ENCODE measurements around the gene SEC14L3. TPM values are rescaled to one million over a fixed set of nuclear protein-coding genes. Genes with fewer than 3 reads are reported as not detected.
A peak's percentile ranks its signal among the peaks of the same experiment; 100 is the strongest.

Gene SEC14L3
- total RNA-seq, 2 experiments from 2014 or later, result not detected

- H3K36me3 Mint-ChIP-seq, result peaks cover 24% of the 10 kb centered on the region
- ATAC-seq (no peak), DNase-seq (no peak)
- H3K4me3 Mint-ChIP-seq, result no peak overlapping the region
- peaks cover 24% of the 10 kb centered on the region for H3K4me1 Mint-ChIP-seq
- H3K9me3 Mint-ChIP-seq (ENCODE audit: low read depth), result peaks cover 6% of the 10 kb centered on the region
- CTCF ChIA-PET, result interaction anchor here (1.4 to 8.5 kb wide), 2 partner anchors 7 to 9 kb away, joined by 3 to 71 read pairs; partner anchors contain the start of gene MTFP1
- no peaks in the 10 kb centered on the region for H3K27me3 Mint-ChIP-seq
- H3K27ac Mint-ChIP-seq, result no peak overlapping the region
Measured at GRCh38 chr22:30432520-30432919, 39.3 kb downstream of the SEC14L3 start.

DNA sequence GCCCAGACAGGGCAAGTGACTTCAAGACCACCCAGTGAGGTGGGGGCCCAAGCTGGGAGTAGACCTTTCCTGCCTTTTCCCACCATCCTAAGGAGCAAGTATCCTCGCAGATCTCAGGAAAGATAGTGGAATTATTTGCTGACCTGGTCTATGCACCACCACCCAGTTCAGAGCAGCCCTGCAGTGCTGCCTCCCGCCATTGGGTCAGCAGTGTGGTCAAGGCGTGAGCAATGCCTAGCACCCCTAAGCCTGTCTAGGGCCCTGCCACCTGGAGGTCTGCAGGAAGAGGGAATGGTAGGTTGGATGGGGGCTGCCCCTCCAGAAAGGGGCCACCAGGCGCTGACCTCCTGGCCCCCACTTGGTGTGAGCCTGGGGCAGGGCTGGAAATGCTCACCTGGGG is 39.7 kb downstream of the SEC14L3 start:
- H3K27ac Mint-ChIP-seq, result no peak overlapping the region

GRCh38 chr22:30430933-30431332 is 40.9 kb downstream of the SEC14L3 start:
- DNase-seq (no peak), ATAC-seq (no peak)
- Mint-ChIP-seq H3K27ac (no peak overlapping the region), H3K4me3 (no peak overlapping the region), H3K9me3 (ENCODE audit: low read depth) (peaks cover 4% of the 10 kb centered on the region), H3K27me3 (no peaks in the 10 kb centered on the region), H3K36me3 (peaks cover 37% of the 10 kb centered on the region), H3K4me1 (peaks cover 37% of the 10 kb centered on the region)
- CTCF ChIA-PET, result interaction anchor here (1.1 to 1.5 kb wide), 2 partner anchors 9 to 39 kb away, joined by 3 to 4 read pairs; no protein-coding TSS in a partner anchor

More for the DNA sequence above, 39.7 kb downstream of the SEC14L3 start:
- Mint-ChIP-seq H3K9me3 (ENCODE audit: low read depth) (peaks cover 6% of the 10 kb centered on the region), H3K4me1 (peaks cover 28% of the 10 kb centered on the region), H3K27me3 (no peaks in the 10 kb centered on the region), H3K4me3 (no peak overlapping the region), H3K36me3 (peaks cover 28% of the 10 kb centered on the region)
- ATAC-seq (no peak), DNase-seq (no peak)
- CTCF ChIA-PET, result interaction anchor here (0.9 to 8.5 kb wide), 3 partner anchors 7 to 13 kb away, joined by 3 to 71 read pairs (median 3); partner anchors contain the start of gene MTFP1

- no peak for DNase-seq
- CTCF ChIA-PET, result interaction anchor here (1.2 to 1.5 kb wide), 2 partner anchors 8 to 39 kb away, joined by 3 to 4 read pairs; no protein-coding TSS in a partner anchor
- peaks cover 32% of the 10 kb centered on the region for H3K4me1 Mint-ChIP-seq
- H3K27me3 Mint-ChIP-seq, result no peaks in the 10 kb centered on the region
- peaks cover 28% of the 10 kb centered on the region for H3K36me3 Mint-ChIP-seq
- no peaks in the 10 kb centered on the region for H3K9me3 Mint-ChIP-seq (ENCODE audit: low read depth)
- no peak for ATAC-seq
- H3K4me3 Mint-ChIP-seq, result no peak overlapping the region
- no peak overlapping the region for H3K27ac Mint-ChIP-seq
Measured at GRCh38 chr22:30429887-30430286, 41.9 kb downstream of the SEC14L3 start.

GRCh38 chr22:30427871-30428270 is 43.9 kb downstream of the SEC14L3 start:
- H3K4me3 Mint-ChIP-seq, result no peak overlapping the region
- ATAC-seq (no peak), DNase-seq (no peak)
- H3K27me3 Mint-ChIP-seq, result no peaks in the 10 kb centered on the region
- H3K4me1 Mint-ChIP-seq, result peaks cover 28% of the 10 kb centered on the region
- H3K27ac Mint-ChIP-seq, result no peak overlapping the region
- no peaks in the 10 kb centered on the region for H3K9me3 Mint-ChIP-seq (ENCODE audit: low read depth)
- CTCF ChIA-PET, result interaction anchor here (0.7 to 1.8 kb wide), 4 partner anchors 17 to 140 kb away, joined by 3 to 5 read pairs (median 3); no protein-coding TSS in a partner anchor
- H3K36me3 Mint-ChIP-seq, result peaks cover 25% of the 10 kb centered on the region

DNA sequence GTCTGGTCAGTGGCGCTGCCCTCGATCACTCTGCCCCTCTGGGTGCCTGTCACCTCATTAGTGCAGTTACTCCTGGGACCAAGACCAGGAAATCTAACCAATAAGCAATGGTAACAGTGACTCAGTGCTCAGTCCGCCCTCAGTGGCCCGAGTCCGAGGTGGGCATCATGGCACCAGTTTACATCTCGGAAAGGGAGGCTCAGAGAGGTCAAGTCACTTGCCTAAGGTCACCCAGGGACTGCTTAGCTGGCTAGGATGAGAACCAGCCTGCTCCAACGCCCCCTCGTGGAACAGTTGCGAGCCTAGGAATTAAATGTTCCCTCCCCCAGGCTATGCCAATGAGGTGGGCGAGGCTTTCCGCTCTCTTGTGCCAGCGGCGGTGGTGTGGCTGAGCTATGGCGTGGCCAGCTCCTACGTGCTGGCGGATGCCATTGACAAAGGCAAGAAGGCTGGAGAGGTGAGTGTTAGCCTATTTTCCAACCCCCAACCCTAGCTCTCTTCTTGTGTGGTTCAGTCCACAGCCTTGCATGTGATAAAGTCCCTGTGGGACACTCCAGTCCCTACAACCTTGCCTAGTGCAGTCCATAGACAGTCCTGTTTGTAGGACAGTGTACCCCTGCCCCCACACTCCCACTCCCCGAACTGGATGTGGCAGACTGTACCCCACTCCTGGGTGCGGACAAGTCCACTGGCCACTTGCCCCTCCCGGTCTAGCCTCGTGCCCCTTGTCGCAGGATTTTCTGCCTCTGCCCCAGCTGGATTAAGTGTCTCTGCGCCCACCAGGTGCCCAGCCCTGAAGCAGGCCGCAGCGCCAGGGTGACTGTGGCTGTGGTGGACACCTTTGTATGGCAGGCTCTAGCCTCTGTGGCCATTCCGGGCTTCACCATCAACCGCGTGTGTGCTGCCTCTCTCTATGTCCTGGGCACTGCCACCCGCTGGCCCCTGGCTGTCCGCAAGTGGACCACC is 45.1 kb downstream of the SEC14L3 start:
- H3K27me3 Mint-ChIP-seq, result no peaks in the 10 kb centered on the region
- peak; percentile 34 for ATAC-seq
- peak; percentile 93 for DNase-seq
- CTCF ChIA-PET, result interaction anchor here (0.8 to 6.9 kb wide), 13 partner anchors 10 to 165 kb away, joined by 3 to 79 read pairs (median 6); partner anchors contain the start of genes CASTOR1, RNF215 and SEC14L2
- peaks cover 40% of the 10 kb centered on the region for H3K4me1 Mint-ChIP-seq
- H3K9me3 Mint-ChIP-seq (ENCODE audit: low read depth), result no peaks in the 10 kb centered on the region
- H3K4me3 Mint-ChIP-seq, result peak overlapping the region; percentile 96
- peaks cover 32% of the 10 kb centered on the region for H3K36me3 Mint-ChIP-seq
- peak overlapping the region; percentile 96 for H3K27ac Mint-ChIP-seq

- Mint-ChIP-seq H3K4me3 (peak within 1 kb of the TSS; percentile 96), H3K27ac (peak within 1 kb of the TSS; percentile 96), H3K36me3 (peaks cover 36% of the 10 kb centered on the region), H3K27me3 (no peaks in the 10 kb centered on the region), H3K4me1 (peaks cover 47% of the 10 kb centered on the region), H3K9me3 (ENCODE audit: low read depth) (no peaks in the 10 kb centered on the region)
- CTCF ChIA-PET, result interaction anchor here (0.8 to 6.9 kb wide), 16 partner anchors 11 to 164 kb away, joined by 3 to 79 read pairs (median 8); partner anchors contain the start of genes CASTOR1, RNF215 and SEC14L2
- ATAC-seq, result peak; percentile 6
- peak; percentile 59 for DNase-seq
Measured at GRCh38 chr22:30425616-30426387, 46.0 kb downstream of the SEC14L3 start, which contains the start of gene MTFP1. TSS of gene MTFP1 (plus strand) at chr22:30425768. CDS start at chr22:30425880, 112 bp downstream.

- Mint-ChIP-seq H3K27me3 (no peaks in the 10 kb centered on the region), H3K27ac (peak overlapping the region; percentile 96), H3K4me1 (peaks cover 52% of the 10 kb centered on the region), H3K36me3 (peaks cover 36% of the 10 kb centered on the region), H3K9me3 (ENCODE audit: low read depth) (no peaks in the 10 kb centered on the region), H3K4me3 (peak overlapping the region; percentile 96)
- DNase-seq (no peak), ATAC-seq (no peak)
- CTCF ChIA-PET, result interaction anchor here (1.6 to 6.9 kb wide), 10 partner anchors 11 to 162 kb away, joined by 4 to 79 read pairs (median 15); partner anchors contain the start of genes CASTOR1, RNF215 and SEC14L2
Measured at GRCh38 chr22:30425327-30425615, 46.5 kb downstream of the SEC14L3 start.

- peak overlapping the region; percentile 96 for H3K27ac Mint-ChIP-seq
- peaks cover 33% of the 10 kb centered on the region for H3K36me3 Mint-ChIP-seq
- ATAC-seq (no peak), DNase-seq (peak; percentile 59)
- H3K27me3 Mint-ChIP-seq, result no peaks in the 10 kb centered on the region
- H3K4me3 Mint-ChIP-seq, result peak overlapping the region; percentile 96
- no peaks in the 10 kb centered on the region for H3K9me3 Mint-ChIP-seq (ENCODE audit: low read depth)
- peaks cover 54% of the 10 kb centered on the region for H3K4me1 Mint-ChIP-seq
- CTCF ChIA-PET, result interaction anchor here (0.9 to 6.9 kb wide), 15 partner anchors 11 to 181 kb away, joined by 3 to 79 read pairs (median 10); partner anchors contain the start of genes CASTOR1, CCDC157, RNF215 and SEC14L2
Measured at GRCh38 chr22:30424534-30425326, 47.1 kb downstream of the SEC14L3 start.

- no peaks in the 10 kb centered on the region for H3K9me3 Mint-ChIP-seq (ENCODE audit: low read depth)
Measured at GRCh38 chr22:30423959-30424533, 47.8 kb downstream of the SEC14L3 start.

GRCh38 chr22:30423301-30423958 is 48.4 kb downstream of the SEC14L3 start:
- Mint-ChIP-seq H3K27ac (peak overlapping the region; percentile 96), H3K27me3 (no peaks in the 10 kb centered on the region), H3K4me3 (peak overlapping the region; percentile 96), H3K4me1 (peaks cover 54% of the 10 kb centered on the region), H3K9me3 (ENCODE audit: low read depth) (no peaks in the 10 kb centered on the region), H3K36me3 (peaks cover 33% of the 10 kb centered on the region)
- CTCF ChIA-PET, result interaction anchor here (0.9 to 6.9 kb wide), 15 partner anchors 9 to 192 kb away, joined by 3 to 79 read pairs (median 10); partner anchors contain the start of genes CASTOR1, CCDC157, RNF215 and SEC14L2
- peak; percentile 75 for DNase-seq
- peak; percentile 35 for ATAC-seq

More at GRCh38 chr22:30423959-30424533, 47.8 kb downstream of the SEC14L3 start:
- peak overlapping the region; percentile 96 for H3K4me3 Mint-ChIP-seq
- peaks cover 54% of the 10 kb centered on the region for H3K4me1 Mint-ChIP-seq
- CTCF ChIA-PET, result interaction anchor here (0.9 to 6.9 kb wide), 14 partner anchors 10 to 192 kb away, joined by 3 to 79 read pairs (median 10); partner anchors contain the start of genes CASTOR1, CCDC157, RNF215 and SEC14L2
- H3K36me3 Mint-ChIP-seq, result peaks cover 33% of the 10 kb centered on the region
- H3K27ac Mint-ChIP-seq, result peak overlapping the region; percentile 96
- H3K27me3 Mint-ChIP-seq, result no peaks in the 10 kb centered on the region
- ATAC-seq, result peak; percentile 91
- peak; percentile 100 for DNase-seq

Measured in activated CD8-positive, alpha-beta memory T cell treated with anti-CD3 and anti-CD28 coated beads, Interleukin-2, amount 10 ng/mL, durations not matched to agents 7 days and 5 days (primary cell).